Subcutaneous adipose tissue (tissue), 4 donors: ENCODE results near the gene TNK2. TPM values are rescaled to one million over a fixed set of nuclear protein-coding genes. Genes with fewer than 3 reads are reported as not detected.

Experiments used
- total RNA-seq, 4 donors: library from RNA; depleted of rRNA; stranded (reverse); fragments of >200 nt; gene quantifications; one replicate each; pipeline ENCODE4 v1.1.0, GENCODE V29; 2016
- TF ChIP-seq, protein P1 (sequence below): fragments of 450-650 bp; IDR thresholded peaks from one replicate; pipeline ENCODE4 v1.5.1; 2016; ENCODE audit warnings: low read depth, mild to moderate bottlenecking, control low read depth, antibody characterized with exemption, moderate library complexity

The TNK2 gene
- total RNA-seq, 4 donors from 2014 or later, result 9.9 to 78.2 (median 16.8) TPM

DNA sequence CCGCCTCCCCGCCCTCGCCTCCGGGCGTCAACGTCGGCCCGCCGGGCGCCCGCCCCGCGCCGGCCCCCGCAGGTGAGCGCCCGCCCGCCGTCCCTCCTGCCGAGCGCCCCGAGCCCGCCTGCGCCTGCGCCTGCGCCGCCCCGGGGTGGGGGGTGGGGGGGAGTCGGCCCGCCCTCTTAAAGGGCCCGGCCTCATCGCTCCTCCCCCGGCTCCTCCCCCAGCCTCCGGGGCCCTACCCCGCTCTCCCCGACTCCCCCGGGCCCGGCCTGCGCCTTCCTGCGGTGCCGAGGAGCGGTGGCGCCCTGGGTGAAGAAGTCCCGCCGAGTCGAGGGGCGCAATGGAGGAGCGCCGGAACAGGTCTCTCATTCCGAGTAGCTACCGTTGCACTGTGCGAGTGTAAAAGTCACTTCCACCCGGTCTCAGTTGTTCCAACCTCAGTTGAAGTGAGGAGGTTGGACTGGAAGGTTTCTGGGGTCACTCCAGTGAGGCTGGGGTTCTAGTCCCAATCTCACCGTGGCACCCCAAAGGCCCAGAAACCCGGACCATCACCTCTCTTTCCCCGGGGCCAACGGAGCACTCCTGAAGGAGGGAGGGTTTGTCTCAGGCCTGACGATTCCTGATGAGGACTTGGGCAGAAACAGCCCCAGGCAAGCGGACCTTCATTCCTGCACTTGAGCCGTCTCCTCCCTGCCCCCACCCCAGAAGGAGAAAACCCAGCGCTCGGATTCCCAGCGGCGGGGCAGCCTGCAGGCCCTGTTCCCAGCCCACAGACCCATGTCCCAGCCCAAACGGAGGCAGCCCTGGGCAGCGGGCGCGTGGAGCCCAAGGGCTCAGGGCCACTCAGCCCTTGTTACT lies 1.5 kb upstream of the TNK2 start:
- TF ChIP-seq, protein P1, sequence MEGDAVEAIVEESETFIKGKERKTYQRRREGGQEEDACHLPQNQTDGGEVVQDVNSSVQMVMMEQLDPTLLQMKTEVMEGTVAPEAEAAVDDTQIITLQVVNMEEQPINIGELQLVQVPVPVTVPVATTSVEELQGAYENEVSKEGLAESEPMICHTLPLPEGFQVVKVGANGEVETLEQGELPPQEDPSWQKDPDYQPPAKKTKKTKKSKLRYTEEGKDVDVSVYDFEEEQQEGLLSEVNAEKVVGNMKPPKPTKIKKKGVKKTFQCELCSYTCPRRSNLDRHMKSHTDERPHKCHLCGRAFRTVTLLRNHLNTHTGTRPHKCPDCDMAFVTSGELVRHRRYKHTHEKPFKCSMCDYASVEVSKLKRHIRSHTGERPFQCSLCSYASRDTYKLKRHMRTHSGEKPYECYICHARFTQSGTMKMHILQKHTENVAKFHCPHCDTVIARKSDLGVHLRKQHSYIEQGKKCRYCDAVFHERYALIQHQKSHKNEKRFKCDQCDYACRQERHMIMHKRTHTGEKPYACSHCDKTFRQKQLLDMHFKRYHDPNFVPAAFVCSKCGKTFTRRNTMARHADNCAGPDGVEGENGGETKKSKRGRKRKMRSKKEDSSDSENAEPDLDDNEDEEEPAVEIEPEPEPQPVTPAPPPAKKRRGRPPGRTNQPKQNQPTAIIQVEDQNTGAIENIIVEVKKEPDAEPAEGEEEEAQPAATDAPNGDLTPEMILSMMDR, result no peak

DNA sequence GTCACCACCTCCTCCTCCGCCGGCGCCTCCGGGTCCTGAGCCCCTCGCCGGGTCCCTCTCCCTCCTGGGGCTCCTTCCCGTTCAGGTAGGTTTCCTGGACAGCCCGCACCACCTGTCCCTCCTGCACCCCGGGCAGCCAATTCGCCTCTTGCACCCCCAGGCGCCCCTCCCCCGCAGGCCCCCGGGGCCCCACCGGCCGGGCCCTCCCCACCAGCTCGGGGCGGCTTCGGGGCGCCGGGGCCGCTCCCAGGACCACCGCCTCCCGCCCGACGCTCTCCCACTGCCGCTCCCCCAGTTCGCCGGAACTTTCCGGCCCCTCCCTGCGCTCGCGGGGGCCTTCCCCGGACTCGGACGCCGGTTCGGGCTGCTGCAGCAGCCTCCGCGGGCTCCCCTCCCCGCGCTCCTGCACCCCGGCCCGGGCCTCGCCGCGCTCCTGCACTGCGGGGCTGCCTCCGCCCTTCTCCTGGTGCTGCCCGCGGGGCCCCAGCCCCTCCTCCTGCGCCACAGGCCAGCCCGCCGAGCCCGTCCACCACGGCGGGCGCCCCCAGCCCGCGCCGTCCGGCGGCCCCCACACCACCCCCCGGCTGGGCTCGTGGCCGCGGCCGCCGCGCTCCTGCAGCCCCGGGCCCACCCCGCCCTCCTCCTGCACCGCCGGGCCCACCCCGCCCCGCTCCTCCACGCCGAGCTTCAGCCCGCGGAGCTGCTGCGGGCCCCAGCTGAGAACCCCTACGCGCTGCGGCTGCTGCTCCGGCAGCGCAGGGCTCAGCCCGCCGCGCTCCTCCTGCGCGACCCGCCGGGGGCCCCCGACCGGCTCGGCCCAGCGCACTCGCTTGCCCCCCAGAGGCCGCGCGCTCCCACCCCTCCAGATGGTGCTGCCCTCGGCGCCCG lies 587 bp upstream of the TNK2 start:
- TF ChIP-seq, protein P1, result no peak

DNA sequence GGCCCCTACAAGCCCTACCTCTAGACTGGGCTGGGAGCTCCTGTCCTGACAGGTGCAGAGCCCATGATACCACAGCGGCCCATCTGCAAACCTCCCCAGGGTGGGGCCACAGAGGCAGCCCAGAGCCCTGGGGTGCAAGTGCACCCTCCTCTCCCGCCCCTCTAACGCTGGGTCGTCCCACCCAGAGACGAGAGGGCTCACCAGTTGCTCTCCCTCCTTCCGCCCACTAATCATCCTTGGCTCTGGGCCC lies 742 bp downstream of the TNK2 start:
- TF ChIP-seq, protein P1, result no peak

DNA sequence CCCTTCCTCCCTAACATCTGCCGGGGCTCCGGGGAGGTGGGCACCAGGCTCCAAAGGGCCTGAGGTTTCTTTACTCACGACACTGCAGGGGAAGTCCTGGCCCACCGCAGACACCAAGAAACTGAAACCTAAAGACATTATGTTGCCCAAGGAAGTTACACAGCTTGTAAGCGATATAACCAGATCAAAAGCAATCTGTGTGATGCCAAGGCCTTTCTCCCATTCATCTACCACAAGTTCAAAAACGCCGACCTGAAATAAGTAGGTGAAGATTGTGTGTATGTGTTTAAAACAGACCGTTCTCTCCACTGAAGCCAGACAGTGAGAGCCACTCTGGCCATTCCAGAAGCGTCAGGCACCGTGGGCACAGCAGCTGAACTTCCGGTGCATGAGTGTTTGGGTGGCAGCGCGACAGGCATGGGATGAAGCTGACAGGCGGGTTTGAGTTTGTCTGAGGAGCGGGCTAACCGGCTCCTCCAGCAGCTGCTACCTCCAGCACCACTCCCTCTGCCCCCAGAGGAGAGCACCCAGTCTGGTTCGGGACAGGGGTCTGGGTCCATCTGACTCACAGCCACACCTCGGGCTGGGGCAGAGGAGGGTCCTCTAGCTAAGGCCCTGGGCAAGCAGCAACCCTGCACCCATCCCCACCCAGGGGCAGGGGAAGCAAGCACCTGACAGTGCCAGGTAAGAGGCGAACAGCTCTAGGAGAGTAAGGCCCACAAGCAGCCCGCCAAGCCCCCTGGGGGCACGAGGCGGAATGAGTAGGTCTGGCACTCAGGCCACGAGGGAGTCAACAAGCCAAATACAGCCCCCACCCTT lies 1.3 kb downstream of the TNK2 start:
- TF ChIP-seq, protein P1, result no peak

DNA sequence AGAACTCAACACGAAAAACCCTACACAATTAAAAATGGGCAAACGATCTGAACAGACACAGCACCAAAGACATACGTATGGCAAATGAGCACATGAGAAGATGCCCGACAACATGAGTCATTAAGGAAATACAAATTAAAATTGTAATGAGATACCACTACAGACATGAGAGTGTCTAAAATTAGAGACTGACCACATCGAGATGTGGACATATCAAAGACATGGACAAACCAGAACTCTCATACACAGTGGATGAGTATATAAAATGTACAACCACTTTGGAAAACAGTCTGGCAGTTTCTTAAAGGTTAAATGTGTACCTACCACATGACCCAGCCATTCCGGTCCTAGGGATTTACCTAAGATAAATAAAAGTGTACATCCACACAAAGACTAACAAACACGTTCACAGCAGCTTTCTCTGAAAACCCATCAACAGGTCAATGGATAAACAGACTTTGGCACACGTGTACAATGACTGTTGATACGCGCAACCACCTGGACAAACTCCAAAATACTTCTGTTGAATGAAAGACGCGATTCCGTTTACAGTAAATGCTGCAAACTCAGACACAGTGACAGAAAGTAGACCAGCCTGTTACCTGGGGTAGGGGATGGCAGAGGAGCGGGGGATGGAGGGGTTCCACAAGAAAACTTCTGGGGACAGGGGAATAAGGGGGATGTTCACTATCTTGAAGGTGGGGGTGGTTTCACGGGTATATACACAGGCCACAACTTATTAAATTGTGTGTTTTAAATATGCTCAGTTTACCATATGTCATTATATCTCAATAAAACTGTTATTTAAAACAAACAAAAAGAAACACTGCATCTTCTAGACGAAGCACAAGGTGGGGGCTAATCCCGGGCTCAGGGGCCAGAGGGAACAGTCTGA lies 2.1 kb downstream of the TNK2 start:
- TF ChIP-seq, protein P1, result no peak

DNA sequence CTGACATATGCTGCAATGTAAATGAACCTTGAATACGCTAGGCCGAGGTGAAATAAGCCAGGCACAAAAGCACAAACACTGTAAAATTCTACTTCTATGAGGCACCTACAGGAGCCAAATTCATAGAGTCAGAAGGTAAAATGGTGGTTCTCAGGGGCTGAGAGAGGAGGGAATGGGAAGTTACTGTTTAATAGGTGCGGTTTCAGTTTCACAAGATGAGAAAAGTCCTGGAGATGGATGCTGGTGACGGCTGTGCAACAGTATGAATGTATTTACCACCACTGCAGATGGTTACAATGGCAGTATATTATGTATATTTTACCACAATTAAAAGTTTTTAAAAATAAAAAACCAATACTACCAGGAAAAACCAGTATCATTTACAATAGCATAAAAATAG lies 4.0 kb downstream of the TNK2 start:
- TF ChIP-seq, protein P1, result no peak
